GM12878 (cell line): ENCODE data around the gene HOMER2.

Experiments used
- BHLHE40 ChIP-seq, 2 experiments: fragments of 450-650 bp in 1 of 2; IDR thresholded peaks; 2 replicates each; pipeline ENCODE4 v1.6.1; 2011 to 2017; ENCODE audit warnings: low read depth in 2 of 2, borderline replicate concordance in 1 of 2, improper control_type of control experiment in 1 of 2, low read length in 1 of 2, mild to moderate bottlenecking in 1 of 2
- CBX5 ChIP-seq: sonication (generic); IDR thresholded peaks from 2 replicates; pipeline ENCODE4 v1.6.1; 2016; ENCODE audit warnings: low read depth, moderate library complexity, mild to moderate bottlenecking, inconsistent platforms
- CTCF ChIP-seq, 3 experiments: IDR thresholded peaks in 2 of 3; conservative IDR thresholded peaks in 1 of 3; 2 replicates each; pipeline ENCODE4 v1.5.1; 2011; ENCODE audit warnings: low read depth in 3 of 3, low read length in 3 of 3, mild to moderate bottlenecking in 3 of 3, control low read depth in 2 of 3, moderate library complexity in 2 of 3, inconsistent platforms in 1 of 3, mixed read lengths in 1 of 3; ENCODE audit not compliant: control insufficient read depth in 2 of 3, insufficient read depth in 1 of 3; ENCODE audit errors: extremely low read depth in 1 of 3
- HCFC1 ChIP-seq: fragments of 150-350 bp; IDR thresholded peaks from 2 replicates; pipeline ENCODE4 v1.6.1; 2014; ENCODE audit warnings: low read length
- HDAC2 ChIP-seq: fragments of 200-600 bp; sonication (generic); IDR thresholded peaks from 2 replicates; pipeline ENCODE4 v1.6.1; 2017
- MTA3 ChIP-seq: IDR thresholded peaks from 2 replicates; pipeline ENCODE4 v1.6.1; 2012; ENCODE audit warnings: low read length, inconsistent platforms, borderline replicate concordance
- RBBP5 ChIP-seq: fragments of 200-600 bp; sonication (generic); conservative IDR thresholded peaks from 2 replicates; pipeline ENCODE4 v1.6.1; 2016
- TAF1 ChIP-seq: IDR thresholded peaks from 2 replicates; pipeline ENCODE4 v1.6.1; 2011; ENCODE audit warnings: mild to moderate bottlenecking, low read depth, low read length, borderline replicate concordance
- TARDBP ChIP-seq: IDR thresholded peaks from 2 replicates; pipeline ENCODE4 v1.6.1; 2016; ENCODE audit warnings: borderline replicate concordance
- USF2 ChIP-seq: IDR thresholded peaks from 2 replicates; pipeline ENCODE4 v1.6.1; 2011; ENCODE audit warnings: low read depth, low read length, improper control_type of control experiment, borderline replicate concordance

DNA sequence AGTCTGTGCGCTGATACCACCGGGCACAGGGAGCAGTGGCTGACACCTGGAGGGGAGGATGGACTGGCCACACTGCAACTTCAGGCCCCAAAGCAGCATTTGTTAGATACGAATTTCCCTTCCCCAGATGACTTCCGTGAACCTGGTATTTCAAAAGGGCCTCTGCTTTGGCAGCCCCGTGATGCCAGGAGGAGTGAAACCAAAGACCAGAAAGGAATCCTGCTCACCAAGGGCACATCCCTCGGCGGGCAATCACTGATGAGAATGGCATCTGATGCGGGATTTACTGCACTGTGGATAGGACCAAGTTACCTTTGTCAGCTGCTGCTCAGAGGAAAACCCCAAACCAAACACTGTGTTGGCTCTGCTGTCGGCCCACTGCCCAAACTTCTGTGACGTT, 77.6 kb downstream of the HOMER2 start:
- no peak for TF ChIP-seq BHLHE40 (IDR thresholded peaks at IDR 0.05; ENCODE audit: borderline replicate concordance in 1 of 2, low read depth in 2 of 2, low read length in 1 of 2)
- TF ChIP-seq TARDBP = no peak
- no peak for TF ChIP-seq CTCF (IDR thresholded peaks at IDR 0.05 in 2 of 3, conservative IDR thresholded peaks at IDR 0.05 in 1 of 3; ENCODE audit: control insufficient read depth in 2 of 3, extremely low read depth in 1 of 3, insufficient read depth in 1 of 3, low read depth in 3 of 3, low read length in 3 of 3)
- no peak for TF ChIP-seq TAF1
- no peak for TF ChIP-seq RBBP5
- TF ChIP-seq HDAC2 = no peak
- TF ChIP-seq MTA3 = no peak
- TF ChIP-seq CBX5 = no peak
- no peak for TF ChIP-seq HCFC1
- TF ChIP-seq USF2 = no peak
